ENCODE results near the gene CD93.

DNA sequence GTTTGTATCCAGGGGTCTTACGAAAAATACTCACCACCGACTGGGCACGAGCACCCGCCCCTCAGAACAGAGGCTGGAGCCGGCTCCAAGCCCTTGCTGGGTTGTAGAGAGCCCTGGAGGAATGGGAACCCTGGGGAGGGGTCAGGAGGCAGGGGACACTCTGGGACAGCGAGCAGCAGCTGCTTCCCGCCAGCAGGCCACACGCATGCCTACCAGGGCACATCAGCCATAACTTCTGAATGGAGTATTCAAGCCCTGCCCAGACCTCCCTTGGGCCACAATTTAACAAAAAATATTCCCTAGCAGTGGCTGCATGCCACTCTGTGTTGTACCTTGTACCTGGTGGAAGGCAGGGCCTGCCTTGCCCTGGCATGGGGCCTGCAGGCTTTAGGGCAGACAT lies 31.6 kb upstream of the CD93 start:
- TF ChIP-seq, protein P1, sequence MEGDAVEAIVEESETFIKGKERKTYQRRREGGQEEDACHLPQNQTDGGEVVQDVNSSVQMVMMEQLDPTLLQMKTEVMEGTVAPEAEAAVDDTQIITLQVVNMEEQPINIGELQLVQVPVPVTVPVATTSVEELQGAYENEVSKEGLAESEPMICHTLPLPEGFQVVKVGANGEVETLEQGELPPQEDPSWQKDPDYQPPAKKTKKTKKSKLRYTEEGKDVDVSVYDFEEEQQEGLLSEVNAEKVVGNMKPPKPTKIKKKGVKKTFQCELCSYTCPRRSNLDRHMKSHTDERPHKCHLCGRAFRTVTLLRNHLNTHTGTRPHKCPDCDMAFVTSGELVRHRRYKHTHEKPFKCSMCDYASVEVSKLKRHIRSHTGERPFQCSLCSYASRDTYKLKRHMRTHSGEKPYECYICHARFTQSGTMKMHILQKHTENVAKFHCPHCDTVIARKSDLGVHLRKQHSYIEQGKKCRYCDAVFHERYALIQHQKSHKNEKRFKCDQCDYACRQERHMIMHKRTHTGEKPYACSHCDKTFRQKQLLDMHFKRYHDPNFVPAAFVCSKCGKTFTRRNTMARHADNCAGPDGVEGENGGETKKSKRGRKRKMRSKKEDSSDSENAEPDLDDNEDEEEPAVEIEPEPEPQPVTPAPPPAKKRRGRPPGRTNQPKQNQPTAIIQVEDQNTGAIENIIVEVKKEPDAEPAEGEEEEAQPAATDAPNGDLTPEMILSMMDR (conservative IDR thresholded peaks at IDR 0.05; ENCODE audit: low read depth, low read length) = no peak
- TF ChIP-seq EZH2 (IDR thresholded peaks at IDR 0.05; ENCODE audit: low read length, unreplicated experiment) (no peak), EZH2phosphoT487 (IDR thresholded peaks at IDR 0.05; ENCODE audit: borderline replicate concordance, low read length) (no peak)
